Lower leg skin (tissue), 3 donors: ENCODE measurements around the gene STRA6.

Experiments
- CTCF ChIP-seq, 3 donors: fragments of 450-650 bp; IDR thresholded peaks; one replicate each; pipeline ENCODE4 v1.5.1; 2016; ENCODE audit warnings: antibody characterized with exemption in 3 of 3, mild to moderate bottlenecking in 3 of 3, moderate library complexity in 2 of 3
- POLR2A ChIP-seq, 2 donors: fragments of 450-650 bp; IDR thresholded peaks; one replicate each; pipeline ENCODE4 v1.6.1; 2016 to 2017; ENCODE audit warnings: antibody characterized with exemption in 2 of 2, mild to moderate bottlenecking in 1 of 2, moderate library complexity in 1 of 2

DNA sequence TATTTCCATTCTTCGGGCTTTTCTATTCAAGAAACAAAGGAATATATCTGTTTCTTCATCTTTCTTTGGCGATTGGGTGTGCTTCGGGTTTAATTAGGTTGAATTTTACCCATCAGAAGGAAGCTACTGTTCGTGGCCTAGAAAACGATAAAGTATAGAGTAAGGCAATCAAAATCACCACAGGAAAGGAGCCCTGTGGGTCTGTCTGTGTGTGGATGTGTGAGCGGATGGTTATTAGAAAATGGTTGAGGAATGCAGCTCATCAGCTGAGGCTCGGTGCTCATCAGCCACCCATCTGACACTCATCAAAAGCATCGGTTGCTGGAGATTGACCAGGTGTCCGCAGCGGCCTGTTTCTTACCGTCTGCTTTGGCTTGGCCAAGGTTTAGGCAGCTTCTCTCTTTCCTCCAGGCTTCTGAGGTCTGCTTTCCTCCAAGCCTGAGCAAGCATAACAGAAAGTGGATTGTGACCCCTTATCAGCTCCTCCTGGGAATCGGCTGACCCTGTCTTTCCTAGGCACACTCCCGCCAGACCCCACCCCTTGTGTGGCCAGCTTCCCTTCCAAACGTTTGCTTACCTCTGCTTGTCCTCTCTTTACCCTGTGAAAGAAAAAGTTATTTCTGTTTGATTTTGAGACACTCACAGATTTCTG, 46.7 kb downstream of the STRA6 start:
- TF ChIP-seq POLR2A (IDR thresholded peaks at IDR 0.05), result no peak
- TF ChIP-seq CTCF (IDR thresholded peaks at IDR 0.05), result no peak
